Adrenal gland (tissue), 12 donors: ENCODE data around the gene CYP17A1. TPM values are rescaled to one million over a fixed set of nuclear protein-coding genes. Genes with fewer than 3 reads are reported as not detected.
"Not testable (repeated sequence)": the region's sequence is repeated elsewhere in the genome, so short reads cannot be mapped to it uniquely, and the experiment has no call there.

Experiments
- DNase-seq, 7 donors: peaks; one replicate each; pipeline ENCODE4 v3.0.0-alpha.2; 2019 to 2020
- H3K27ac ChIP-seq, 5 donors: fragments of 200-600 bp; sonication (generic) in 4 of 5; 1 replicate in 3 of 5; 2 replicates in 2 of 5; pipeline versions ENCODE4 v1.5.1 to v1.8.0; 2016 to 2020; ENCODE audit warnings: mild to moderate bottlenecking in 1 of 5
- H3K27me3 ChIP-seq: fragments of 200-600 bp; 2 replicates; pipeline ENCODE4 v1.8.0; 2021
- H3K36me3 ChIP-seq, 2 donors: fragments of 200-600 bp; replicated peaks in 1 of 2; 1 replicate in 1 of 2; 2 replicates in 1 of 2; pipeline versions ENCODE4 v1.5.1 to v1.8.0; 2018 to 2022
- H3K4me1 ChIP-seq, 2 donors: fragments of 200-600 bp; replicated peaks in 1 of 2; 1 replicate in 1 of 2; 2 replicates in 1 of 2; pipeline versions ENCODE4 v1.5.1 to v1.8.0; 2018 to 2021
- H3K4me3 ChIP-seq, 4 donors: fragments of 200-600 bp; sonication (generic) in 3 of 4; one replicate each; pipeline ENCODE4 v1.5.1; 2016 to 2018
- H3K9me3 ChIP-seq, 3 donors: fragments of 200-600 bp; sonication (generic) in 1 of 3; replicated peaks in 1 of 3; 1 replicate in 2 of 3; 2 replicates in 1 of 3; pipeline versions ENCODE4 v1.5.1 to v1.8.0; 2016 to 2021
- CTCF ChIP-seq, 6 experiments: fragments of 450-650 bp in 4 of 6; fragments of 200-600 bp in 2 of 6; sonication (generic) in 1 of 6; IDR thresholded peaks; 1 replicate in 5 of 6; 2 replicates in 1 of 6; pipeline versions ENCODE4 v1.5.1 to v1.8.0; 2016 to 2021; ENCODE audit warnings: antibody characterized with exemption in 6 of 6, mild to moderate bottlenecking in 2 of 6, moderate library complexity in 1 of 6
- POLR2A ChIP-seq, 2 donors: fragments of 450-650 bp; IDR thresholded peaks; one replicate each; pipeline ENCODE4 v1.6.1; 2017; ENCODE audit warnings: antibody characterized with exemption in 2 of 2, mild to moderate bottlenecking in 2 of 2, moderate library complexity in 1 of 2
- WGBS, 4 donors: extraction: QIAGEN DNeasy Blood & Tissue Kit in 2 of 4; methylation state at CpG; one replicate each; pipeline versions ENCODE4 v1.1.5 to v1.1.7; 2013 to 2017; 5-methylcytosine and 5-hydroxymethylcytosine counted together
- intact Hi-C, 2 donors: fragments of 100-400 bp; cut with DNase I; formaldehyde crosslinking; loops; one replicate each; pipeline versions ENCODE4 v1.14.1 to v1.15.0; 2022 to 2023
- polyA plus RNA-seq, 3 donors: library from polyadenylated mRNA; stranded (reverse); fragments of 200-250 nt in 2 of 3; fragments of 350-450 nt in 1 of 3; fragmentation: Illumina TruSeq in 1 of 3; extraction: RNeasy Lipid Tissue Mini Kit (QIAGEN cat#74804) in 1 of 3; gene quantifications; one replicate each; pipeline ENCODE4 v1.2.3, GENCODE V29; 2013 to 2014
- total RNA-seq, 9 donors: library from RNA; depleted of rRNA in 4 of 9; stranded (reverse); fragments of >200 nt in 4 of 9; fragments of 120-200 nt in 1 of 9; fragmentation: NEBNext Ultra II Directional in 1 of 9; extraction: Animal tissue kit (Norgen Biotek cat#: 25700) in 1 of 9; gene quantifications; one replicate each; pipeline versions ENCODE4 v1.1.0 to v1.2.4, GENCODE V29; 2013 to 2023
- donor health status: healthy with polysubstance abuse.
- donor health status: Bipolar disorder and iron deficiency.
- donor health status: DM: yes; HTN: yes; CAD: no.
- donor health status: DM: no; HTN: no; CAD: no.
- donor health status: DM: no; HTN: no; CAD: no.
- donor health status: DM: yes; HTN: yes; CAD: no.

Gene CYP17A1
- total and polyA plus RNA-seq, 12 donors: 2,313 to 37,742 (median 14,298) TPM

- Histone ChIP-seq H3K4me1 (peaks cover 17 to 76% of the 10 kb centered on the region in 2 donors), H3K27me3 (no peaks in the 10 kb centered on the region), H3K9me3 (no peaks in the 10 kb centered on the region), H3K4me3 (no peak overlapping the region), H3K36me3 (peaks cover 0 to 9% of the 10 kb centered on the region in 2 donors), H3K27ac (peak overlapping the region in 4 of 5 donors; percentile 10 to 59 (median 36))
- intact Hi-C loops: no loop called here
- WGBS, 4 donors: 49 to 67% (median 50%) methylated on average over 2 of the region's 2 CpGs
- DNase-seq: peak in 4 of 7 donors; percentile 19 to 64 (median 56)
- no peak for TF ChIP-seq POLR2A (IDR thresholded peaks at IDR 0.05)
- no peak for TF ChIP-seq CTCF (IDR thresholded peaks at IDR 0.05)
These were observed 22.7 kb upstream of the CYP17A1 start for GRCh38 chr10:102859911-102860310.

GRCh38 chr10:102856758-102857424 is 19.7 kb upstream of the CYP17A1 start:
- H3K27ac ChIP-seq: peak overlapping the region in 3 of 5 donors; percentile 64 to 95 (median 94)
- peak in 2 of 7 donors; percentile 9 to 36 for DNase-seq

GRCh38 chr10:102855731-102856436 is 18.7 kb upstream of the CYP17A1 start:
- Histone ChIP-seq H3K4me1 (peaks cover 19 to 59% of the 10 kb centered on the region in 2 donors), H3K27ac (peak overlapping the region; percentile 6 to 95 (median 80)), H3K4me3 (peak overlapping the region in 1 of 4 donors; percentile 75)
- intact Hi-C loops, H3K9me3 ChIP-seq, H3K27me3 ChIP-seq, H3K36me3 ChIP-seq: not testable (repeated sequence)
- peak in 1 of 2 donors; percentile 31 for TF ChIP-seq POLR2A (IDR thresholded peaks at IDR 0.05)
- WGBS, 4 donors: 48 to 56% (median 54%) methylated on average over 10 to 11 of the region's 11 CpGs
- peak in 6 of 7 donors; percentile 25 to 63 (median 49) for DNase-seq

More at GRCh38 chr10:102856758-102857424, 19.7 kb upstream of the CYP17A1 start:
- Histone ChIP-seq H3K4me1 (peaks cover 19 to 60% of the 10 kb centered on the region in 2 donors), H3K9me3 (no peaks in the 10 kb centered on the region), H3K36me3 (no peaks in the 10 kb centered on the region), H3K4me3 (no peak overlapping the region), H3K27me3 (no peaks in the 10 kb centered on the region)
- TF ChIP-seq POLR2A (IDR thresholded peaks at IDR 0.05) (no peak), CTCF (IDR thresholded peaks at IDR 0.05) (no peak)
- intact Hi-C loops: no loop called here
- WGBS, 4 donors: 84 to 91% (median 88%) methylated on average over 3 of the region's 3 CpGs

GRCh38 chr10:102853237-102853636 is 16.0 kb upstream of the CYP17A1 start:
- H3K27me3 ChIP-seq, H3K9me3 ChIP-seq, H3K4me3 ChIP-seq, H3K27ac ChIP-seq, intact Hi-C loops, H3K36me3 ChIP-seq: not testable (repeated sequence)
- peak in 1 of 7 donors; percentile 54 for DNase-seq
- WGBS, 4 donors: 81 to 89% (median 86%) methylated on average over 7 of the region's 7 CpGs
- peaks cover 19 to 34% of the 10 kb centered on the region in 2 donors for H3K4me1 ChIP-seq

- 80 to 87% (median 83%) methylated on average over 9 of the region's 9 CpGs for WGBS, 4 donors
- Histone ChIP-seq H3K27me3 (no peaks in the 10 kb centered on the region), H3K27ac (no peak overlapping the region), H3K4me1 (peaks cover 8 to 9% of the 10 kb centered on the region in 2 donors), H3K4me3 (no peak overlapping the region), H3K9me3 (no peaks in the 10 kb centered on the region), H3K36me3 (no peaks in the 10 kb centered on the region)
- intact Hi-C loops: no loop called here
- TF ChIP-seq POLR2A (IDR thresholded peaks at IDR 0.05) (no peak), CTCF (IDR thresholded peaks at IDR 0.05) (no peak)
- DNase-seq: peak in 3 of 7 donors; percentile 40 to 48 (median 47)
These were observed 12.9 kb upstream of the CYP17A1 start for GRCh38 chr10:102850025-102850518.
